H1 (cell line): ENCODE data around the gene CRTC3. TPM values are rescaled to one million over a fixed set of nuclear protein-coding genes. Genes with fewer than 3 reads are reported as not detected.

ENCODE experiments used
- CBX8 ChIP-seq: fragments of 300-800, 300-1000 bp; sonication (generic); IDR thresholded peaks from 2 replicates; pipeline ENCODE4 v1.7.1; 2016; ENCODE audit warnings: low read depth, low read length, borderline replicate concordance
- EP300 ChIP-seq, 2 experiments: IDR thresholded peaks; 1 replicate in 1 of 2; 2 replicates in 1 of 2; pipeline ENCODE4 v1.6.1; 2011 to 2012; ENCODE audit warnings: low read depth in 2 of 2, low read length in 2 of 2, mild to moderate bottlenecking in 2 of 2, borderline replicate concordance in 1 of 2, inconsistent platforms in 1 of 2, moderate library complexity in 1 of 2
- HDAC6 ChIP-seq: IDR thresholded peaks from one replicate; pipeline ENCODE4 v1.7.1; 2012; ENCODE audit warnings: low read depth, mild to moderate bottlenecking, inconsistent platforms, low read length, moderate library complexity
- RXRA ChIP-seq: IDR thresholded peaks from 2 replicates; pipeline ENCODE4 v1.6.1; 2011; ENCODE audit warnings: low read depth, mild to moderate bottlenecking, low read length, moderate library complexity; ENCODE audit not compliant: insufficient read depth
- SIRT6 ChIP-seq: IDR thresholded peaks from one replicate; pipeline ENCODE4 v1.7.1; 2012; ENCODE audit warnings: low read length, inconsistent platforms
- SP1 ChIP-seq: IDR thresholded peaks from 2 replicates; pipeline ENCODE4 v1.6.1; 2011; ENCODE audit warnings: low read depth, low read length
- ZNF274 ChIP-seq: IDR thresholded peaks from 2 replicates; pipeline ENCODE4 v1.7.0; 2012; ENCODE audit warnings: low read length, borderline replicate concordance; ENCODE audit errors: extremely low read depth
- polyA plus RNA-seq, 7 experiments: library from polyadenylated mRNA; depleted of rRNA in 3 of 7; stranded (reverse) in 5 of 7; unstranded in 2 of 7; fragments of >200 nt in 5 of 7; fragments of 200-250 nt in 2 of 7; gene quantifications; 1 replicate in 5 of 7; 2 replicates in 1 of 7; 4 replicates in 1 of 7; pipeline versions ENCODE4 v1.2.1 to v1.2.3, GENCODE V29; 2011 to 2013; ENCODE audit warnings: missing spikeins in 2 of 7, mixed read lengths in 2 of 7
- total RNA-seq: library from RNA; stranded (reverse); fragmentation: NEBNext Ultra II Directional; extraction: Animal tissue kit (Norgen Biotek cat#: 25700); gene quantifications from 2 replicates; pipeline ENCODE4 v1.2.1, GENCODE V29; 2021
- TF ChIP-seq, protein P1 (sequence below): fragments of 300-600 bp; sonication (generic); IDR thresholded peaks from 2 replicates; pipeline ENCODE4 v1.7.1; 2012; ENCODE audit warnings: low read length, moderate library complexity, mild to moderate bottlenecking, inconsistent platforms; ENCODE audit not compliant: insufficient replicate concordance

Gene CRTC3
- total and polyA plus RNA-seq, 2 of the 8 experiments (the other 6 are each of a cell fraction or from before 2014, with no cell fraction given): 5.0 to 5.3 TPM

DNA sequence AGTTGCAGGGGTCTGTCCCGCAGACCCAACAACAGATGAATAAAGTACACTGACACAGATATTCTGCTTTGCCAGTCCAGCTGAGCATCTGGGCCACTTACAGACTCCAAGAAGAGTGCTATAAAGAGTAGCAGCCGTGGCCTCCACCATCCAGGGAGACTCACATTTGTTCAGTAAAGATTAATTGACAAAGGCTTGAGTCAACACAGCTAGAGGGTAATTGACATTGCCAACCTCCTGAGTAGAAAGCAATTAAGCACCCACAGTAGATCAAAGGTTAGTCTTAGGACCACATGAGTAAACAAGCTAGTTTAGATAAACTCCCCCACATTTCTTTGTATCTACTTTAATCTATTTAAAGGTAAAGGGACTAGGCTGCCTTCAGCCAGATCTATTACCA is 16.3 kb upstream of the CRTC3 start (continued):
- TF ChIP-seq CBX8 (no peak), EP300 (IDR thresholded peaks at IDR 0.05; ENCODE audit: borderline replicate concordance in 1 of 2, low read depth in 2 of 2, low read length in 2 of 2) (no peak), HDAC6 (no peak), SP1 (no peak), SIRT6 (no peak), ZNF274 (no peak), RXRA (no peak)
- TF ChIP-seq, protein P1, sequence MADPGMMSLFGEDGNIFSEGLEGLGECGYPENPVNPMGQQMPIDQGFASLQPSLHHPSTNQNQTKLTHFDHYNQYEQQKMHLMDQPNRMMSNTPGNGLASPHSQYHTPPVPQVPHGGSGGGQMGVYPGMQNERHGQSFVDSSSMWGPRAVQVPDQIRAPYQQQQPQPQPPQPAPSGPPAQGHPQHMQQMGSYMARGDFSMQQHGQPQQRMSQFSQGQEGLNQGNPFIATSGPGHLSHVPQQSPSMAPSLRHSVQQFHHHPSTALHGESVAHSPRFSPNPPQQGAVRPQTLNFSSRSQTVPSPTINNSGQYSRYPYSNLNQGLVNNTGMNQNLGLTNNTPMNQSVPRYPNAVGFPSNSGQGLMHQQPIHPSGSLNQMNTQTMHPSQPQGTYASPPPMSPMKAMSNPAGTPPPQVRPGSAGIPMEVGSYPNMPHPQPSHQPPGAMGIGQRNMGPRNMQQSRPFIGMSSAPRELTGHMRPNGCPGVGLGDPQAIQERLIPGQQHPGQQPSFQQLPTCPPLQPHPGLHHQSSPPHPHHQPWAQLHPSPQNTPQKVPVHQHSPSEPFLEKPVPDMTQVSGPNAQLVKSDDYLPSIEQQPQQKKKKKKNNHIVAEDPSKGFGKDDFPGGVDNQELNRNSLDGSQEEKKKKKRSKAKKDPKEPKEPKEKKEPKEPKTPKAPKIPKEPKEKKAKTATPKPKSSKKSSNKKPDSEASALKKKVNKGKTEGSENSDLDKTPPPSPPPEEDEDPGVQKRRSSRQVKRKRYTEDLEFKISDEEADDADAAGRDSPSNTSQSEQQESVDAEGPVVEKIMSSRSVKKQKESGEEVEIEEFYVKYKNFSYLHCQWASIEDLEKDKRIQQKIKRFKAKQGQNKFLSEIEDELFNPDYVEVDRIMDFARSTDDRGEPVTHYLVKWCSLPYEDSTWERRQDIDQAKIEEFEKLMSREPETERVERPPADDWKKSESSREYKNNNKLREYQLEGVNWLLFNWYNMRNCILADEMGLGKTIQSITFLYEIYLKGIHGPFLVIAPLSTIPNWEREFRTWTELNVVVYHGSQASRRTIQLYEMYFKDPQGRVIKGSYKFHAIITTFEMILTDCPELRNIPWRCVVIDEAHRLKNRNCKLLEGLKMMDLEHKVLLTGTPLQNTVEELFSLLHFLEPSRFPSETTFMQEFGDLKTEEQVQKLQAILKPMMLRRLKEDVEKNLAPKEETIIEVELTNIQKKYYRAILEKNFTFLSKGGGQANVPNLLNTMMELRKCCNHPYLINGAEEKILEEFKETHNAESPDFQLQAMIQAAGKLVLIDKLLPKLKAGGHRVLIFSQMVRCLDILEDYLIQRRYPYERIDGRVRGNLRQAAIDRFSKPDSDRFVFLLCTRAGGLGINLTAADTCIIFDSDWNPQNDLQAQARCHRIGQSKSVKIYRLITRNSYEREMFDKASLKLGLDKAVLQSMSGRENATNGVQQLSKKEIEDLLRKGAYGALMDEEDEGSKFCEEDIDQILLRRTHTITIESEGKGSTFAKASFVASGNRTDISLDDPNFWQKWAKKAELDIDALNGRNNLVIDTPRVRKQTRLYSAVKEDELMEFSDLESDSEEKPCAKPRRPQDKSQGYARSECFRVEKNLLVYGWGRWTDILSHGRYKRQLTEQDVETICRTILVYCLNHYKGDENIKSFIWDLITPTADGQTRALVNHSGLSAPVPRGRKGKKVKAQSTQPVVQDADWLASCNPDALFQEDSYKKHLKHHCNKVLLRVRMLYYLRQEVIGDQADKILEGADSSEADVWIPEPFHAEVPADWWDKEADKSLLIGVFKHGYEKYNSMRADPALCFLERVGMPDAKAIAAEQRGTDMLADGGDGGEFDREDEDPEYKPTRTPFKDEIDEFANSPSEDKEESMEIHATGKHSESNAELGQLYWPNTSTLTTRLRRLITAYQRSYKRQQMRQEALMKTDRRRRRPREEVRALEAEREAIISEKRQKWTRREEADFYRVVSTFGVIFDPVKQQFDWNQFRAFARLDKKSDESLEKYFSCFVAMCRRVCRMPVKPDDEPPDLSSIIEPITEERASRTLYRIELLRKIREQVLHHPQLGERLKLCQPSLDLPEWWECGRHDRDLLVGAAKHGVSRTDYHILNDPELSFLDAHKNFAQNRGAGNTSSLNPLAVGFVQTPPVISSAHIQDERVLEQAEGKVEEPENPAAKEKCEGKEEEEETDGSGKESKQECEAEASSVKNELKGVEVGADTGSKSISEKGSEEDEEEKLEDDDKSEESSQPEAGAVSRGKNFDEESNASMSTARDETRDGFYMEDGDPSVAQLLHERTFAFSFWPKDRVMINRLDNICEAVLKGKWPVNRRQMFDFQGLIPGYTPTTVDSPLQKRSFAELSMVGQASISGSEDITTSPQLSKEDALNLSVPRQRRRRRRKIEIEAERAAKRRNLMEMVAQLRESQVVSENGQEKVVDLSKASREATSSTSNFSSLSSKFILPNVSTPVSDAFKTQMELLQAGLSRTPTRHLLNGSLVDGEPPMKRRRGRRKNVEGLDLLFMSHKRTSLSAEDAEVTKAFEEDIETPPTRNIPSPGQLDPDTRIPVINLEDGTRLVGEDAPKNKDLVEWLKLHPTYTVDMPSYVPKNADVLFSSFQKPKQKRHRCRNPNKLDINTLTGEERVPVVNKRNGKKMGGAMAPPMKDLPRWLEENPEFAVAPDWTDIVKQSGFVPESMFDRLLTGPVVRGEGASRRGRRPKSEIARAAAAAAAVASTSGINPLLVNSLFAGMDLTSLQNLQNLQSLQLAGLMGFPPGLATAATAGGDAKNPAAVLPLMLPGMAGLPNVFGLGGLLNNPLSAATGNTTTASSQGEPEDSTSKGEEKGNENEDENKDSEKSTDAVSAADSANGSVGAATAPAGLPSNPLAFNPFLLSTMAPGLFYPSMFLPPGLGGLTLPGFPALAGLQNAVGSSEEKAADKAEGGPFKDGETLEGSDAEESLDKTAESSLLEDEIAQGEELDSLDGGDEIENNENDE: no peak
- TF ChIP-seq, all 59 proteins: peak for 0
